GM19043 (cell line): ENCODE data around the gene TRHDE.
"Not testable (repeated sequence)": the region's sequence is repeated elsewhere in the genome, so short reads cannot be mapped to it uniquely, and the experiment has no call there.

Experiments
- ATAC-seq: cut with Tn5 transposase; IDR thresholded peaks from one replicate; pipeline ENCODE4 v1.9.1; 2021; ENCODE audit warnings: low read depth; ENCODE audit not compliant: unreplicated experiment

TRHDE gene

DNA sequence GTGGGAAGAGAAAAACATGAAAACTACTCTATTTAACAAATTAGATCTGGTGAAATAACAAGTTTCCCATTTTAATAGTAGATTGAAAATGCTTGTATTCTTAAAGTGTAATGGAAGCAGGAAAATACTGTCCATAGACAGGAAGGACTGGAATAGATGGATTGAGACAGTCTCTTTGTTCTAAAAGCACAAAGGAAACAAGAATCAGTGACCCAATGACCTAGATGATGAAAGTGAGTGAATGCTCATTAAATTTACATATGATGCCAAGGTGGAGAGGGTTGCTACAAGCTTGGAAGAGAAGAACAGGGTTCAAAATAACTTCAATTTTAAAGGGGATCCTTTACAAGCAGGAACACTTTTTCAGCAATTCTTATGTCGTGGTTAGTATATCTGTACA lies 233.1 kb downstream of the TRHDE start:
- no peak for ATAC-seq

DNA sequence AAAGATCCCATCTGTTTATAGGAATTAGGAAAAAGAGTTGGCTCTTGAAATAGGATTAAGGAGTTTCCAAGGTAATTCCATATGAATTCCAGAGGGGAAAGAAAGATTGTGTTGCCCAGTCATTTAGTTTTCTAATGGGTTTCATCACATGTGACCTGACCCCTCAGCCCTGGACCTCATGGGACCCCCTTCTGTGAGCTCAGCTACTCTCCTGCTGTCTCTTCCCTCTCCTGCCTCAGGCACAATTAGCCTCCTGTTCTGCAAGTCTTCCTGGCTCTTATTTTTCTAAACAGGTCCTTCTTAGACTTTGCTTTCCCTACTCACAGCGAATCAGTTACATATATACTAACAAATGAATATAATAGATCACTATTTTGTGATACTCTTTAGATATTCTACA lies 237.7 kb downstream of the TRHDE start:
- ATAC-seq, result no peak

- no peak for ATAC-seq
Observed at GRCh38 chr12:72510772-72511171, 238.6 kb downstream of the TRHDE start.

- no peak for ATAC-seq
Observed at GRCh38 chr12:72511498-72511897, 239.3 kb downstream of the TRHDE start.

DNA sequence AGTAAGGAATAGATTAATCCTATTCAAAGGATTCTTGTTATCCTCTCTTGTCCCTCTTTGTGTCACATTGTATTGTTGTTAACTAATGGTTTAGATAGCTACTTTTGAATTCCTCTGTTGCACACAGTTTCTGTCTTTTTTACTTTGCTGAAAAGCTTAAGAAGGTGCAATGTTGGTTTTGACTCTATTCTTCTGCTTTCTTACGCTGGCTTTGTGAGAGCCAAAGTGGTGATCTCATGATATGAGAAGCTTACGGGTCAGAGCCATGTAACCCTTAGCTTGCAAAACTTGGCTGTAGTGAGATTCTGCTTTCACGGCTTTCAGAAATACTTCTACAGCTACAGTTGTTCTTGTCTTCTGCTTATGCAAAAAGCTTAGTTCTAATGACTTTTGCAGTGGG lies 239.7 kb downstream of the TRHDE start:
- ATAC-seq, result no peak

DNA sequence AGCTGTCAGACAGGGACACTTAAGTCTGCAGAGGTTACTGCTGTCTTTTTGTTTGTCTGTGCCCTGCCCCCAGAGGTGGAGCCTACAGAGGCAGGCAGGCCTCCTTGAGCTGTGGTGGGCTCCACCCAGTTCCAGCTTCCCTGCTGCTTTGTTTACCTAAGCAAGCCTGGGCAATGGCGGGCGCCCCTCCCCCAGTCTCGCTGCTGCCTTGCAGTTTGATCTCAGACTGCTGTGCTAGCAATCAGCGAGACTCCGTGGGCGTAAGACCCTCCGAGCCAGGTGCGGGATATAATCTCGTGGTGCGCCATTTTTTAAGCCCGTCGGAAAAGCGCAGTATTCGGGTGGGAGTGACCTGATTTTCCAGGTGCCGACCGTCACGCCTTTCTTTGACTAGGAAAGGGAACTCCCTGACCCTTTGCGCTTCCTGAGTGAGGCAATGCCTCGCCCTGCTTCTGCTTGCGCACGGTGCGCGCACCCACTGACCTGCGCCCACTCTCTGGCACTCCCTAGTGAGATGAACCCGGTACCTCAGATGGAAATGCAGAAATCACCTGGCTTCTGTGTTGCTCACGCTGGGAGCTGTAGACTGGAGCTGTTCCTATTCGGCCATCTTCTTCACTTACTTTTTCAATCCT lies 248.0 kb downstream of the TRHDE start:
- not testable (repeated sequence) for ATAC-seq

GRCh38 chr12:72521326-72521725 lies 249.2 kb downstream of the TRHDE start:
- ATAC-seq, result no peak

DNA sequence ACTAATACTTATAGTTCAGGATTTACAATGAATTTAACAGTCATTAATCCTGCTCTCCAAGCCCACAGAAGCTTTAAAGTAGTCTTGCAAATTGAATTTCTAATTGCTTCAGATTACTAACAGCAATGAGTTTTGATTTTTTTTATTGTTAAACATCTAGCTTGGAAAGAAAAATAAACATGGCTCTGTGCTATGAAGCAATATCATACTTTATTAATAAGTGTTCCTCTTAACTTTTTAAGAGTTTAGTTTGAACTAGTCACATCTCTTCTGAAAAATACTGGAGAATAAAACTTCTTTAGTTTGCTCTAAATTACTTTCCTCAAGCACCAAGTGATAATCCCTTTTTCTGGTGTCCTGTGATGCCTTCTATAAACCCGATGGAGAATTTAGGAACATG lies 250.2 kb downstream of the TRHDE start:
- no peak for ATAC-seq

DNA sequence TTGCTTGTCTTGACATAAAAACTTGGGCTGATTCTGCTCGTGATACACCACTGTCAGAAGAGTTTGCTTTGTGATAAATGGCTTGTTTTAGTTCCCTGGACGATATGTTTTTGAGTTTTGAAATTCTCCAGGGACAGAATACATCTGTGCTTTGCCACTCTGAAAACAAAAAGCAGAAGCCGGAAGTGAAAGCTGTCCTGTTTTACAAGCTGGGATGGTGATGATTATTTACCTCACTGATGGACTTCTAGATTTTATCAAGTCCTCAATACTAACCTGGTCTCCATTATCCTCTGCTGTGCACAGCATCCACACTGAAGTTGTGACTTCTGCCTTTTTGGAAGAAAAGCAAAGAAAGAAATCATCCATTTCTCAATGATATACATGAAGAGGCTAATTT lies 251.6 kb downstream of the TRHDE start:
- ATAC-seq, result no peak

DNA sequence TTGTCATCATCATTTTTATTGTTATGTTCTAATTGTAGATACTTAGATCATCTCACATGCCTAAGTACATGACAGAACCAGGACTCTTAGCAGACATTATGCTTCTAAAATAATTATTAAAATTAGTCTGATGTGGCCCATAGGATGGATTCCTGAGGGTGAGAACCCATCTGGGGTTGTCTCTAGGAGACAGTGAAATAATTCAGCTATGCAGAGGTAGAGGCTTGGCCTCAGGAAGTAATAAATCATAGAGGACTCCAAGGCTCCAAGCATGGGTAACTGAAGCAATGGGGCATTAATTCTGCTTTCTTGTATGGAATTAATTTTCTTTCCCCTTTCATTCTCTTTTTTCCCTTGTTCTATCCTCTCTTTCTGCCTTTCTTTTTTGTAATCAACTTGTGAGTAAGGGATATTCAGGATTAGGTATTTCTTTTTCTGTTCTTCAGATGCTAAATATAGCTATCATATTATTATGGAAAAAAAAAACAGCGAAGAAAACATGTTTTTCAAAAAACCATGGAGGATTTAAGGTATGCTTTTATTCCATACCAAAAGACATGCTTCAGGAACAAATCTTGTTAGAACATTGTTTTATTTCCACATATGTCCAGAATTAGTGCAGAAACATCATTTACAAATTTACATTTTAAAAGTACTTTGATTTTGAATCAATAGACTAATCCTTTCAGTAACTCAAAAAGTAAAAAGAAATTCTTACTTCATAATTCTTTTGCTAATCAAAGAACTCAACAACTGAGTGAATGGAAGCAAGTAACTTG lies 263.2 kb downstream of the TRHDE start:
- ATAC-seq, result no peak

GRCh38 chr12:72540811-72541210 lies 268.6 kb downstream of the TRHDE start:
- ATAC-seq, result no peak

DNA sequence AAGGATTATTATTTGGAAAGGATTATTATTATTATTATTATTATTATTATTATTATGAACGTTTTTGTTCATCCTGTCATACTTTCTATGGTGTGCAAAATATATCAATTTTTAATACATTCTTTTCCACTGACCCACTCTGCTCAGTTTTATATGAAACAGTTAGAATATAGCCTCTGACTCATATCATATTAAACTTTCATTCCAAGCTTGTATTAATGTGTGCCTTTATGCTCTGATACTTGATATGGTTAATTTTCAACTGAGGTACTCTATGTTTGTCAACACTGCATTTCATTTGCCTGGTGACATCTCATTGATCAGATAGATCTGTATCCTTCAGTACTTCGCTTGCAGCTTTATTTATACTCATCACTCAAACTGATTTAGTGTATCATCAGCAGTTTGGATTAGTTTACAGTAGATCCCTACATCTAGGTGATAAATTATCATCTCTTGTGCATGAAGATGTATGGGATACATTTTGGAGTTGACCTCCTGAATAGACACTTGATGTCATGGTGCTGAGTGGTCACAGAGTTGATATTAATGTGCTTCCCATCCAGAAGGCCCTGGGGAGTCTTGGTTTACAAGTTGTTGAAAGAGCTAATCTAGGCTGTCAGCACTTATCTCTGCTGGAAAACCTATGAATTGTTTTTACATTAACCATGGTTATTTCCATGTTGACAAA lies 271.8 kb downstream of the TRHDE start:
- no peak for ATAC-seq

GRCh38 chr12:72546106-72546505 lies 273.9 kb downstream of the TRHDE start:
- ATAC-seq, result no peak

DNA sequence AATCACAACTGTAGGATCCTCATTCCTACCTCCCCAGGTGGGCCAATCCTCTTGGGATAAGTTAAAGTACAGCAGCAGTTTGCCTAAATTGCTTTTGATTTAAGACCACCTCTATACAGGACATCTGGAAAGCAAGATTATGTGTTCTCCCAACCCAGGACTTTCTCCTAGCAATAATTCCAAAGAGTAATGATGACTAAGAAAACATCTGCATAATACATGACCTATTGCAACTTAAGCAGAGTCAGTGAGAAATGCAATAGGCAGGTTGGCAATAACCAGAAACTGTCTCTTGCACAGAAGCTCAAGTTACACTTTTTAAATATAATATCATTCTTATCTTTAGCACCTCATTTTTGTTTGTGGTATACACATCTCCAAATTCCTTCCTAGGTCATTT lies 275.4 kb downstream of the TRHDE start:
- ATAC-seq, result no peak

DNA sequence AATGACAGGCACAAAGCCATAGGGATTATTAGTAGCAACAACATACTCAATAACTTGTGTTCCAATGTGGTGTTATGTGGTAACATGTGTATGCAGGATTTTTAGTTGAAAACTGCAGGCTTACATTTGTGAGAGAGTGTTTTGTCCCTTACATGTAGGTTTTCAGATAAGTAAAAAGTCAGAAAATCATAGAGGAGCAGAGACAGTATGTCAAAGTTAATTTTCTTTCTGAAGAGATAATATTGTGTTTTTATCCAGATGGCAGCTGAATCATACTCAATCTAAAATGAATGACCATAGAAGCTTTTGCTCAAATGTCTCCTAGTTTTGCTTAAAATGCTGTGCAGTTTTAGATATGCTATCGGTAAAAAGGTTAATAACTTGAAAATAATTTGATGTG lies 277.0 kb downstream of the TRHDE start:
- ATAC-seq, result no peak

DNA sequence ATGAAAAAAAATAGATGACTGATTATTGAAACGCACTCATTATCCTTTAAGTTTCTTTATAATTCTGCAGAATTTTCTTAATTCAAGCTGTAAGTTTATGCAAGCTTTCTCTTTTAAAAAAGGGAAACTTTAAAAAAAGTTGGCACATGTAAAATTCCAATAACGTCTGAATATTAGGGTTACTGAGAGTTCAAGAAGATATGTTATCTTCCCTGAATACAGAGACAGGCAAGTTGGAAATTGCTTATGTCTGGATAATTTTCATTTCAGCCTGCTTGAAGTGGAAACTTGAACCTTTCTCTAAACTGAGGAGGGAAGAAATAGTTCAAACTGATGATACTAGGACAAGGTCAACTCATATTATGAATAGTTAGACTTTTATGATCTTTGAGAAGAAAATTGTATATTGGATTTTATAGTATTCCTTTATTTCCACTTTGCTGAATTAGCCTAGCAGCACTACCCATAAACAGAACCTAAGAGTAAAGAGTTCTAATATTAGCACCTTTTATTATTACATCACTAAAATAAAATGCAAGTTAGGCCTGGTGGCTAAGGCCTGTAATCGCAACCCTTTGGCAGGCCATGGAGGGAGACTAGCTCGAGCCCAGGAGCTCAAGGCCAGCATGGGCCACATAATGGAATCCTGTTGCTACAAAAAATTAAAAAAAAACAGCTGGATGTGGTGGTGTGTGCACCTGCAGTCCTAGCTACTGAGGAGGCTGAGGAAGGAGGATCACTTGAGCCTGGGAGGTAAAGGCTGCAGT lies 288.0 kb downstream of the TRHDE start:
- no peak for ATAC-seq

DNA sequence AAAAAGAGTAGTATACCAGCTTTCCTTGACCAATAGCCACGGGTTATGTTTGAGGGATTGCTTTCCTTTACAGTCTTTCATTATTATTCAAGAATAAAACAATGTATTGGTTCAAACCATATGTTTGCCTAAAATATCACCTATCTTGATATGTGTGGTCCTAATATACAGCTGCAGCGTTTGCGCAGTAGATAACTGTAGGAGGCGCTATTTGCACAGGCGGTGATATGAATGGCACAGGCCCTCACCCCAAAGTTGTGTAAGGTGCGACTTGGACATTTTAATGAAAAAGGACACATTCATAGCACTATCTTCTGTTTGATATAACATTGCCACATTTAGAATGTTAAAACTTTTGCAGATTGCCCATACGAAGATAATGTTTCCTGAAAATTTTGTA lies 298.4 kb downstream of the TRHDE start:
- ATAC-seq, result no peak

DNA sequence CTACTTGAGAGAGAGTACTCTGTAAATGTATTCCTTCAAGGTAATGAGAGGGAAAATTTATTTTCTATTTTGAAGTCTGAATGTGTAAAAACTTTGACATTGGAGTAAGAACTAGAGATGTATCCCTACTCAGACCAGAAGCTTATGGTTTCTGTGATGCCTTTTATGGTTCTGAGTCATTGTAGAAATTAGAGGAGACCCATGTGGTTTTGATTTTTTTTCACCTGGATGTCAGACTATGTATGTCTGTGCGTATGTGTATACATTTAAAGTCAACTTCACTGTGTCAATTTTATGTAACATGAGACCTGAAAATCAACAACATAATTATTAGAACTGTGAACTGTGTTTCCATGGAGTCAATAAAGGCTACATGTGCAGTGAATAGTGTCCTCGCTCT lies 302.0 kb downstream of the TRHDE start:
- ATAC-seq, result no peak

DNA sequence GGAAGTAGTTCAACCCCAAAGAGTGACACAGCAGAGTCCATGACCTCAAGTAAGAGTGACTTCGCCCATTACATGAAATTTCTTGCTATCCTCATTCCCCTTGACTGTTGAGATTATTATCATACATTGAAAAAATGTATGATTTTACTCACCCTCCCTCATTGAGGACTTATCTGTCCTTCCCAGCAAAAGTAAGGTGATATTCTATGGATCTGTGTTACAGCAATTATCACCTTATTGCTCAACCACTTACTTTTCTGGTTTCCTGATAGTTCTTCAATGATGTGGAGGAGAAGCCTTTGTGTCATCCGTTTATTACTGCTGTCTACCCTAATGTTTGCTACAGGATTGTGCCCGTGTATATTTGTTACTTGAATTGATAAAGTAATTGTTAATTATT lies 306.2 kb downstream of the TRHDE start:
- no peak for ATAC-seq

DNA sequence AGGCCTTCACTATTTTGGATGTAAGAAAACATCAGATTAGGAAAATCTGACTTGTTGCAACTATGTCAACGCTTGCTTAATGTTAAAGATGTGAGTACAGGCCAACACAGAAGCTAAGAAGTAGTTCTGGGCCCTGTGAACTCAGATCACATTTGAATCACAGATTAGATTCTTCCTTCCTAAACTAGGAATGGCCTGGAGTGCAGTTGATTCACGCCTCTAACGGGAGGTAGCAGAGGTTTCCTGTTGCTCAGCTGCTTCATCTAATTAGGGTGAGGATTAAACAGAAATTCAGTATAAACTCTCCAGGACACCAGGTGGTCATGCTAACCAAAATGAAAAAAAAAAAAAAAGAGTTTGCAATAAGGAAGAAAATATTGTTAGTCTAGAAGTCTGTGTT lies 314.3 kb downstream of the TRHDE start:
- ATAC-seq, result no peak

- ATAC-seq, result no peak
Observed at GRCh38 chr12:72602581-72602980, 330.4 kb downstream of the TRHDE start.
